HepG2 (cell line): Measurements from ENCODE around the gene NEGR1. TPM values are rescaled to one million over a fixed set of nuclear protein-coding genes. Genes with fewer than 3 reads are reported as not detected.

ENCODE experiments used
- ATAC-seq: fragments of 200-7000 bp; cut with Tn5 transposase; 3 replicates; pipeline ENCODE4 v1.9.1; 2020; ENCODE audit warnings: mild to moderate bottlenecking, moderate library complexity
- BruUV-seq: library from RNA; stranded (reverse); fragments of 400-500 nt; replicated peaks from 2 replicates; lab custom pipeline; 2021; lab: Mats Ljungman, UMichigan
- CTCF ChIA-PET: fragments of 300-600 bp; formaldehyde crosslinking; extraction: SDS; loops from one replicate; lab custom pipeline; 2021; ENCODE audit warnings: low total read pairs, inconsistent platforms, low intra/inter-chr PET ratio; lab: Yijun Ruan, JAX
- POLR2A ChIA-PET: fragments of 350-600 bp; sonication (Branson Sonifier 250); formaldehyde crosslinking; loops from one replicate; lab custom pipeline; 2020; ENCODE audit warnings: antibody characterized with exemption, inconsistent platforms; lab: Yijun Ruan, JAX
- DNase-seq: peaks from one replicate; pipeline ENCODE4 v3.0.0-alpha.2; 2015; ENCODE audit warnings: low spot score
- FAIRE-seq: peaks from 3 replicates; lab custom pipeline; 2011; peaks lifted over from hg19 to GRCh38; lab: Jason Lieb, UNC
- H2AFZ ChIP-seq: one replicate; pipeline ENCODE4 v1.6.1; 2011; ENCODE audit warnings: low read length, inconsistent platforms
- H3K27ac ChIP-seq: fragments of 300-600 bp; 3 replicates; pipeline ENCODE4 v1.8.0; 2011; ENCODE audit warnings: mixed run types, mild to moderate bottlenecking, mixed read lengths, low read length, inconsistent platforms; ENCODE audit not compliant: insufficient read depth; ENCODE audit errors: extremely low read length
- H3K27me3 ChIP-seq, 2 experiments: fragments of 200-600 bp in 1 of 2; 2 replicates in 1 of 2; 3 replicates in 1 of 2; pipeline versions ENCODE4 v1.6.0 to v1.8.0; 2011; ENCODE audit warnings: low read length in 2 of 2, mild to moderate bottlenecking in 2 of 2, moderate library complexity in 2 of 2, inconsistent platforms in 1 of 2; ENCODE audit not compliant: insufficient read depth in 2 of 2, control insufficient read depth in 1 of 2
- H3K36me3 ChIP-seq, 2 experiments: fragments of 200-600 bp in 1 of 2; replicated peaks in 1 of 2; 2 replicates in 1 of 2; 3 replicates in 1 of 2; pipeline versions ENCODE4 v1.5.1 to v1.8.0; 2011; ENCODE audit warnings: low read length in 2 of 2, inconsistent platforms in 1 of 2; ENCODE audit not compliant: insufficient read depth in 2 of 2, control insufficient read depth in 1 of 2
- H3K4me1 ChIP-seq: 2 replicates; pipeline ENCODE4 v1.5.1; 2012; ENCODE audit warnings: low read length, inconsistent platforms; ENCODE audit not compliant: insufficient read depth
- H3K4me2 ChIP-seq: 2 replicates; pipeline ENCODE4 v1.6.0; 2011; ENCODE audit warnings: low read depth, low read length, inconsistent platforms
- H3K4me3 ChIP-seq, 3 experiments: fragments of 200-600 bp in 1 of 3; sonication (generic), shearing (Covaris generic) in 1 of 3; replicated peaks in 1 of 3; 2 replicates each; pipeline ENCODE4 v1.5.1; 2011 to 2016; ENCODE audit warnings: low read length in 3 of 3, inconsistent platforms in 2 of 3, low read depth in 2 of 3, mild to moderate bottlenecking in 2 of 3, control low read depth in 1 of 3, mixed read lengths in 1 of 3; ENCODE audit not compliant: insufficient read depth in 1 of 3
- H3K79me2 ChIP-seq: one replicate; pipeline ENCODE4 v1.6.1; 2011; ENCODE audit warnings: low read length, inconsistent platforms; ENCODE audit not compliant: insufficient read depth
- H3K9ac ChIP-seq: 2 replicates; pipeline ENCODE4 v1.6.0; 2011; ENCODE audit warnings: mild to moderate bottlenecking, low read depth, low read length, inconsistent platforms; ENCODE audit not compliant: insufficient read depth
- H3K9me3 ChIP-seq: 2 replicates; pipeline ENCODE4 v1.5.1; 2012; ENCODE audit warnings: mild to moderate bottlenecking, low read length
- H4K20me1 ChIP-seq: 2 replicates; pipeline ENCODE4 v1.6.0; 2011; ENCODE audit warnings: inconsistent platforms, mild to moderate bottlenecking, low read length, moderate library complexity; ENCODE audit not compliant: insufficient read depth
- IRX3 ChIP-seq: sonication (generic); formaldehyde crosslinking; IDR thresholded peaks from 2 replicates; pipeline ENCODE4 v1.8.1; 2023; ENCODE audit warnings: mild to moderate bottlenecking, low read depth, missing genetic modification reagents, borderline replicate concordance
- MBD4 ChIP-seq: IDR thresholded peaks from 2 replicates; pipeline ENCODE4 v1.6.1; 2012; ENCODE audit warnings: low read length, inconsistent platforms, borderline replicate concordance
- ZFAT ChIP-seq: sonication (generic); formaldehyde crosslinking; conservative IDR thresholded peaks from 2 replicates; pipeline ENCODE4 v1.8.1; 2023; ENCODE audit warnings: missing genetic modification reagents, inconsistent platforms
- ZNF24 ChIP-seq: fragments of 450-650 bp; IDR thresholded peaks from 2 replicates; pipeline ENCODE4 v1.6.1; 2017; ENCODE audit warnings: antibody characterized with exemption, mild to moderate bottlenecking
- ZNF550 ChIP-seq: sonication (generic); formaldehyde crosslinking; IDR thresholded peaks from 2 replicates; pipeline ENCODE4 v1.4.0; 2020; ENCODE audit warnings: mild to moderate bottlenecking, missing genetic modification reagents, borderline replicate concordance
- ZNF709 ChIP-seq: sonication (generic); formaldehyde crosslinking; IDR thresholded peaks from 2 replicates; pipeline ENCODE4 v1.5.0; 2020; ENCODE audit warnings: mild to moderate bottlenecking, missing genetic modification reagents
- ZNF782 ChIP-seq: sonication (generic); formaldehyde crosslinking; IDR thresholded peaks from 2 replicates; pipeline ENCODE4 v1.4.0; 2020; ENCODE audit warnings: missing genetic modification reagents, mild to moderate bottlenecking, borderline replicate concordance
- WGBS: methylation state at CpG from one replicate; pipeline ENCODE4 v1.1.6; 2017; ENCODE audit warnings: low lambda C conversion rate; 5-methylcytosine and 5-hydroxymethylcytosine counted together
- in situ Hi-C: cut with HindIII; loops from 2 replicates; pipeline ENCODE4 v1.10.0; 2017; ENCODE audit warnings: low pct_unique_long_range_greater_than_20kb; ENCODE audit not compliant: extremely low pct_ligation_motif_present
- intact Hi-C: fragments of 100-400 bp; cut with micrococcal nuclease; formaldehyde crosslinking; loops from one replicate; pipeline ENCODE4 v1.10.0; 2022; ENCODE audit not compliant: unreplicated experiment
- polyA plus RNA-seq, 8 experiments: library from polyadenylated mRNA; depleted of rRNA in 3 of 8; stranded (reverse) in 7 of 8; unstranded in 1 of 8; fragments of >200 nt; fragmentation: Illumina TruSeq in 4 of 8; extraction: Trizol in 4 of 8; gene quantifications; 2 replicates each; pipeline versions ENCODE4 v1.2.1 to v1.2.3, GENCODE V29; 2011 to 2016; ENCODE audit warnings: low read depth in 4 of 8, missing spikeins in 1 of 8, mixed read lengths in 1 of 8; ENCODE audit not compliant: insufficient read depth in 1 of 8
- total RNA-seq, 5 experiments: library from RNA; depleted of rRNA; stranded (reverse); fragments of >200 nt; fragmentation: Illumina TruSeq; extraction: Trizol; gene quantifications; 2 replicates each; pipeline ENCODE4 v1.2.3, GENCODE V29; 2016; ENCODE audit warnings: low read depth in 1 of 5
- TF ChIP-seq, protein P1 (sequence below): sonication (generic); formaldehyde crosslinking; IDR thresholded peaks from 2 replicates; pipeline ENCODE4 v1.5.0; 2020; ENCODE audit warnings: mild to moderate bottlenecking, missing genetic modification reagents
- TF ChIP-seq, protein P2 (sequence below): sonication (generic); formaldehyde crosslinking; IDR thresholded peaks from 2 replicates; pipeline ENCODE4 v1.5.0; 2020; ENCODE audit warnings: mild to moderate bottlenecking, missing genetic modification reagents, borderline replicate concordance
- TF ChIP-seq, protein P3 (sequence below): sonication (generic); formaldehyde crosslinking; IDR thresholded peaks from 2 replicates; pipeline ENCODE4 v1.4.0; 2020; ENCODE audit warnings: missing genetic modification reagents, borderline replicate concordance

The NEGR1 gene
- total and polyA plus RNA-seq, 2 of the 13 experiments (the other 11 are each of a cell fraction or from before 2014, with no cell fraction given), result not detected

DNA sequence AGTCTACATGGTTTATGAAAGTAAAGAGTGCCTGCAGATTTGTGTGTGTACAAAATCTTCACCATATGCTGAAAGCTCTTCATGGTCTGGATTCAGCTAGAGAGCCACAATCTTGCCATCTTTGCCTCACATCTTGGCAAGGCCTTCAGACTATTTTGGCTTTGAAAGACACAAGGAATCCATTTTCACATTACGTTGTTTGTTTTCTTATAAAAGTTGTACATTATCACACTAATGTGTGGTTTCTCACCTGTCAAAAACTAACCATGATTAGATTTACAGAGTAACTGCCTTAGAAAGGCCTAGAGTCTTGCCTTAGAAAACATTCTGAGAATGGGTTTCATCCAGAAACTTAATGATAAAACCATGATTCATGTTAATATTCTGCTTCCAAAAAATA, 494.6 kb downstream of the NEGR1 start:
- H4K20me1 ChIP-seq, result no peaks in the 10 kb centered on the region
- DNase-seq (no peak), ATAC-seq (no peak), FAIRE-seq (no peak)
- intact Hi-C loops (no loop called here), in situ Hi-C loops (no loop called here)
- peaks cover 19% of the 10 kb centered on the region for H3K9me3 ChIP-seq
- BruUV-seq, result no TSS peak
- no peak overlapping the region for H3K4me2 ChIP-seq
- H3K9ac ChIP-seq, result no peak overlapping the region
- no peak overlapping the region for H2AFZ ChIP-seq
- WGBS, result 0% methylated on average over 1 of the region's 1 CpG
- H3K4me1 ChIP-seq, result no peaks in the 10 kb centered on the region
- no peaks in the 10 kb centered on the region for H3K36me3 ChIP-seq
- POLR2A ChIA-PET, result no interaction called here
- no peaks in the 10 kb centered on the region for H3K79me2 ChIP-seq
- H3K4me3 ChIP-seq, result no peak overlapping the region
- TF ChIP-seq ZNF550, result no peak
- CTCF ChIA-PET, result no interaction called here
- H3K27me3 ChIP-seq, result no peaks in the 10 kb centered on the region
- H3K27ac ChIP-seq, result no peak overlapping the region

DNA sequence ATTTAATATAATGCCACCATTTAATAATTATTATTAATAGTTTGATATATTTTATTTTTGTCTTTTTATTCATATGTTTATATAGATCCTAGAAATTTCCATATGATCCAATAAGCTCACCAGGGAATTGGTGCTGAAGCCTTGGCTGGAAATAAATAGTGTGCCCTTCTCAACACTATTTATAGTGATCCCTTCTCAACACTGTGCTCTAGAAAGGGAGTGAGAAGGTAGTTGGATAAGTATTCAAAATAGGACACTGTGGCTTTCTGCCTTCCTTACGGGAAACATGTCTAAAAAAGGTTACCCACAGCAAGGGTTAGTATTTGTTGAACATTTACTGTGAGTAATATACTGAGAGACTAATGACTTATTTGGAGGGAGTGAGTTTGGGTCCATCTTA, 496.1 kb downstream of the NEGR1 start:
- no peaks in the 10 kb centered on the region for H3K27me3 ChIP-seq
- no peaks in the 10 kb centered on the region for H3K36me3 ChIP-seq
- WGBS, result 0% methylated on average over 1 of the region's 1 CpG
- H3K79me2 ChIP-seq, result no peaks in the 10 kb centered on the region
- H3K4me3 ChIP-seq, result no peak overlapping the region
- ATAC-seq (no peak), FAIRE-seq (no peak), DNase-seq (no peak)
- intact Hi-C loops, result no loop called here
- ChIA-PET POLR2A (no interaction called here), CTCF (no interaction called here)
- no peak for TF ChIP-seq MBD4
- TF ChIP-seq ZNF782 (CRISPR knock-in tag), result no peak
- no peak for TF ChIP-seq ZNF24
- TF ChIP-seq, protein P1, sequence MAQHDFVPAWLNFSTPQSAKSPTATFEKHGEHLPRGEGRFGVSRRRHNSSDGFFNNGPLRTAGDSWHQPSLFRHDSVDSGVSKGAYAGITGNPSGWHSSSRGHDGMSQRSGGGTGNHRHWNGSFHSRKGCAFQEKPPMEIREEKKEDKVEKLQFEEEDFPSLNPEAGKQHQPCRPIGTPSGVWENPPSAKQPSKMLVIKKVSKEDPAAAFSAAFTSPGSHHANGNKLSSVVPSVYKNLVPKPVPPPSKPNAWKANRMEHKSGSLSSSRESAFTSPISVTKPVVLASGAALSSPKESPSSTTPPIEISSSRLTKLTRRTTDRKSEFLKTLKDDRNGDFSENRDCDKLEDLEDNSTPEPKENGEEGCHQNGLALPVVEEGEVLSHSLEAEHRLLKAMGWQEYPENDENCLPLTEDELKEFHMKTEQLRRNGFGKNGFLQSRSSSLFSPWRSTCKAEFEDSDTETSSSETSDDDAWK (CRISPR knock-in tag), result no peak
- TF ChIP-seq, protein P2, sequence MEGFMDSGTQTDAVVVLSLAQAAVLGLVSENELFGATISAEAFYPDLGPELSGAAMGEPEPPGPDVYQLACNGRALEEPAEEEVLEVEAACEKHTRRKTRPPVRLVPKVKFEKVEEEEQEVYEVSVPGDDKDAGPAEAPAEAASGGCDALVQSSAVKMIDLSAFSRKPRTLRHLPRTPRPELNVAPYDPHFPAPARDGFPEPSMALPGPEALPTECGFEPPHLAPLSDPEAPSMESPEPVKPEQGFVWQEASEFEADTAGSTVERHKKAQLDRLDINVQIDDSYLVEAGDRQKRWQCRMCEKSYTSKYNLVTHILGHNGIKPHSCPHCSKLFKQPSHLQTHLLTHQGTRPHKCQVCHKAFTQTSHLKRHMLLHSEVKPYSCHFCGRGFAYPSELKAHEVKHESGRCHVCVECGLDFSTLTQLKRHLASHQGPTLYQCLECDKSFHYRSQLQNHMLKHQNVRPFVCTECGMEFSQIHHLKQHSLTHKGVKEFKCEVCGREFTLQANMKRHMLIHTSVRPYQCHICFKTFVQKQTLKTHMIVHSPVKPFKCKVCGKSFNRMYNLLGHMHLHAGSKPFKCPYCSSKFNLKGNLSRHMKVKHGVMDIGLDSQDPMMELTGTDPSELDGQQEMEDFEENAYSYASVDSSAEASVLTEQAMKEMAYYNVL (CRISPR knock-in tag), result no peak
- no peak for TF ChIP-seq ZFAT (CRISPR knock-in tag)
- TF ChIP-seq, protein P3, sequence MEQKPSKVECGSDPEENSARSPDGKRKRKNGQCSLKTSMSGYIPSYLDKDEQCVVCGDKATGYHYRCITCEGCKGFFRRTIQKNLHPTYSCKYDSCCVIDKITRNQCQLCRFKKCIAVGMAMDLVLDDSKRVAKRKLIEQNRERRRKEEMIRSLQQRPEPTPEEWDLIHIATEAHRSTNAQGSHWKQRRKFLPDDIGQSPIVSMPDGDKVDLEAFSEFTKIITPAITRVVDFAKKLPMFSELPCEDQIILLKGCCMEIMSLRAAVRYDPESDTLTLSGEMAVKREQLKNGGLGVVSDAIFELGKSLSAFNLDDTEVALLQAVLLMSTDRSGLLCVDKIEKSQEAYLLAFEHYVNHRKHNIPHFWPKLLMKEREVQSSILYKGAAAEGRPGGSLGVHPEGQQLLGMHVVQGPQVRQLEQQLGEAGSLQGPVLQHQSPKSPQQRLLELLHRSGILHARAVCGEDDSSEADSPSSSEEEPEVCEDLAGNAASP, result no peak
- no peak for TF ChIP-seq IRX3 (CRISPR knock-in tag)
- no peak for TF ChIP-seq ZNF709 (CRISPR knock-in tag)
- H4K20me1 ChIP-seq, result no peaks in the 10 kb centered on the region
- BruUV-seq, result no TSS peak
- no peak overlapping the region for H2AFZ ChIP-seq
- no peaks in the 10 kb centered on the region for H3K4me1 ChIP-seq
- no peak overlapping the region for H3K4me2 ChIP-seq
- no peak overlapping the region for H3K9ac ChIP-seq
- peaks cover 23% of the 10 kb centered on the region for H3K9me3 ChIP-seq
- in situ Hi-C loops, result no loop called here
- no peak overlapping the region for H3K27ac ChIP-seq
